PC-3 (cell line): ENCODE measurements around the gene KTN1.

Experiments used
- EZH2phosphoT487 ChIP-seq: fragments of 300-600 bp; sonication (generic); IDR thresholded peaks from 2 replicates; pipeline ENCODE4 v1.6.1; 2018; ENCODE audit warnings: mild to moderate bottlenecking, antibody characterized with exemption, low read length, borderline replicate concordance
- TF ChIP-seq, protein P1 (sequence below): fragments of 300-600 bp; sonication (generic); conservative IDR thresholded peaks from 2 replicates; pipeline ENCODE4 v1.5.1; 2017; ENCODE audit warnings: antibody characterized with exemption, low read depth, mild to moderate bottlenecking, low read length

GRCh38 chr14:55532645-55533344, 47.2 kb upstream of the KTN1 start:
- TF ChIP-seq, protein P1, sequence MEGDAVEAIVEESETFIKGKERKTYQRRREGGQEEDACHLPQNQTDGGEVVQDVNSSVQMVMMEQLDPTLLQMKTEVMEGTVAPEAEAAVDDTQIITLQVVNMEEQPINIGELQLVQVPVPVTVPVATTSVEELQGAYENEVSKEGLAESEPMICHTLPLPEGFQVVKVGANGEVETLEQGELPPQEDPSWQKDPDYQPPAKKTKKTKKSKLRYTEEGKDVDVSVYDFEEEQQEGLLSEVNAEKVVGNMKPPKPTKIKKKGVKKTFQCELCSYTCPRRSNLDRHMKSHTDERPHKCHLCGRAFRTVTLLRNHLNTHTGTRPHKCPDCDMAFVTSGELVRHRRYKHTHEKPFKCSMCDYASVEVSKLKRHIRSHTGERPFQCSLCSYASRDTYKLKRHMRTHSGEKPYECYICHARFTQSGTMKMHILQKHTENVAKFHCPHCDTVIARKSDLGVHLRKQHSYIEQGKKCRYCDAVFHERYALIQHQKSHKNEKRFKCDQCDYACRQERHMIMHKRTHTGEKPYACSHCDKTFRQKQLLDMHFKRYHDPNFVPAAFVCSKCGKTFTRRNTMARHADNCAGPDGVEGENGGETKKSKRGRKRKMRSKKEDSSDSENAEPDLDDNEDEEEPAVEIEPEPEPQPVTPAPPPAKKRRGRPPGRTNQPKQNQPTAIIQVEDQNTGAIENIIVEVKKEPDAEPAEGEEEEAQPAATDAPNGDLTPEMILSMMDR, result peak; percentile 49; the same call in 1 of the 2 replicates
- no peak for TF ChIP-seq EZH2phosphoT487
